ENCODE results near the gene LAMB4. TPM values are rescaled to one million over a fixed set of nuclear protein-coding genes. Genes with fewer than 3 reads are reported as not detected.

LAMB4 gene
- total RNA-seq, 1 experiment from 2014 or later = not detected

GRCh38 chr7:107995184-107996071 is 134.7 kb downstream of the LAMB4 start:
- peak; percentile 95 for DNase-seq (ENCODE audit: low read depth)

GRCh38 chr7:107994421-107995030 is 135.6 kb downstream of the LAMB4 start:
- no peak for DNase-seq (ENCODE audit: low read depth)

DNA sequence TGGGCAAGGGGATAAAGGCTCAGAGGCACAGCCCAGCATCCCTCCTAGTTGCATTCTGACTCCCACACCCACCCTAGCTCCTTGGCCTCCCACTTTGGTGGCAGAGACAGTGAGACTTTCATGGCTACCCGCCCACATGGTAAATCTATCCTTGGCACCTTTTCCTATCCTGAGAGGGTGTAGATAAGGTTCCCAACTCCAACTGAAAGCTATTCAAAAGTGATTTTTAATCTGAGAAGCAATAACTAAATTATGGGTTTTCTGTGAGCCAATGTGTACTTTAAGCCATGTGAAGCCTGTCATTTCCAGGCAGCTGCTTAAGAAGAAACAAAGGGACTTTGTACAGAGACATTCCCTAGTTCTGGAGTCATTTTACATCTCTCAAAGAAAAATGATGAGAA is 136.3 kb downstream of the LAMB4 start:
- DNase-seq (ENCODE audit: low read depth) = no peak

DNA sequence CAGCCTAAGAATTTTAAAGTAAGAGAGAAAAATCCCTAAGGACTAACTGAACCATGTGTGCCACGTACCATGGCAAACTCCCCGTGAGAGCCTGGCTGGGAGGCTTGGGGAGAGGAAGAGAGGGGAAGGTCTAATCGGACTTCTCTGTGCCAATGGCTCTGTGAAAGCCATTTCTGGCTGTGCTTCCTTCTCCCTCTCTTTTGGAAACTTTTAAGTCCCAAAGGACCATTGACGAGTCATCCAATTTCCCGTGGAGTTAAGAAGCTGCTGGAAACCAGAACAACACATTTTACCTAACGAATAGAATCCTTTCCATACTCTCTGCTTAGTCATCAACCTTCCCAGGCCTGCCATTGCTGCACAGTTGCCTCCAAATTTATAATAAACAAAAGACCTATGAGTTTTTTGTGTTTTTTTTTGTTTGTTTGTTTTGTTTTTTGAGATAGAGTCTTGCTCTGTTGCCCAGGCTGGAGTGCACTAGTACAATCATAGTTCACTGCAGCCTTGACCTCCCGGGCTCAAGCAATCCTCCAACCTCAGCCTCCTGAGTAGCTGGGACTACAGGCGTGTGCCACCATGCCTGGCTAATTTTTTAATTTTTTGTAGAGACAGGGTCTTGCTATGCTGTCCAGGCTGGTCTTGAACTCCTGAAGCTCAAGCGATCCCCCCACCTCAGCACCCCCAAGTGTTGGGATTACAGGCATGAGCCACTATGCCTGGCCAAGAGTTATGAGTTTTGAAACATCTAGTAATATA is 140.4 kb downstream of the LAMB4 start:
- DNase-seq (ENCODE audit: low read depth) = peak; percentile 41

DNA sequence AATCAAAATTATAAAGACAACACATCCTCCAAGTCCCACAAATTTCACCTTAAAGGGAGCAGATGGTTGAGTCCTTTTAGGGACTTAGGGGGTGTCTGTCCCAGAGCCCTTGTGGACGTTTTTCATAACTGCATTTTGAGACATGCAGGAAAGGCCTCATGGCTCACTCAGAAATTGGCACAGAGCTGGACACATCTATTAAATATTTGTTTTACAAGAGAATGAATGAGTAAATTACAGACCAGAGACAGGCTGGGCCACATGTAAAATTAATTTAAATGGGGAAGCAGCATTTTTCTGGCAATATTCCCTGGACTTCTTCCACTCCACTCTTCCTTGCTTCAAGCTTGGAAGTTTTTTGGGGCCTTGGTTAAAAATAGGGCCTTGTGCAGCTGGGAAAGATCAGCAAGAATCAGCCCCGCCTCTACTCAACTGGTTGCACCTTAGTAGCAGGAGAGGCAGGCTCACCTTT is 147.2 kb downstream of the LAMB4 start:
- no peak for DNase-seq (ENCODE audit: low read depth)

DNA sequence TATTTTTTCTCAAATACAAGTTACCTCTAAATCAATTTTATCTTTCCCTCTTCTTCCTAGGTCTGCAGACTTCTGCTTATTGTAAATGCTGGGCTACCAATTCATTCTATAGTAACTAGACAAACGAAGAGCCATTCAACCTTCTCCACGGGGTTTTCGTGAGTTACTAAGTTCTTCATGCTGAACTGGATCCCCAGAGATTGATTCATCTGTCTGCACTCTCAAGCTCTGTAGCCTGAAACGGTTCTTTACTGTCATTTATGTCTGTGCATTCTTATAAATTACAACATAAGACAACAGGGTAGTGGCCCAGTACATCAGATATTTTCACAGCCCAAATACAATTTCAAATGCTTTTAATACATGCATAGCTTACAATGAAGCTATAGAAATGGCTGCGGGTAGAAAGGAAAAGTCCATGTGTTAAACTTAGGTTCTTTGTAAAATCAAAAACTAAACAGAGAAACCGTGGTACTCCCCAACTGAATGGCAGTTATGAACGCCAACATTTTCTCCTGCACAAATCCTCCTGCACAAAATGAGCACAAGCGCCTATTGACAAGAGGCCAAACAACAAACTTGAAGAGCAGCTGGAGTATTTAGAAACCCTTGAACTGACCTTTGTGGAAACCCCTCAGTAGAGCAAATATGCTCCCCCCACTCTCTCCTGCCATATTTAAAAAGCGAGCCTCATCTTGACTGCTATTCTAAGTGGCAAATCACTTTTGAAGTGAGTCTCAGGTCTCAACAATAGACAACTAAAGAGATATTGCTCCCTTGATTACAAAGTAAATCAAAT is 147.9 kb downstream of the LAMB4 start:
- no peak for DNase-seq (ENCODE audit: low read depth)

DNA sequence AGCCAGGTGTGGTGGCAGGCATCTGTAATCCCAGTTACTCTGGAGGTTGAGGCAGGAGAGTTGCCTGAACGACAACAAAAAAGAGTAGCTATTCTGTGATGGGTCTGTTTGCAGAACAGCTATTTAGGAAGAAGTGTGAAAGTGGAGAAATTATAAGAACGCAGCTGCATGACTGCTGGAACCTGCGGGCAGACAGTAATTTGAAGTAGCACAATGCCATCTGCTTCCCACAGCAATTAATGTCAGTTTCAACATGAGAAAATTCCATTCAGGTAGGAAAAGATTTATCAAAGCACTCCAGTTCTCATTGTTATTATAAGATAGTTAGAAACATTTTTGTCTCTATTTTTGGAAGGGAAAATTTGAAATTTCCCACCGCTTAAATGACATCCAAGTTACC is 148.7 kb downstream of the LAMB4 start:
- no peak for DNase-seq (ENCODE audit: low read depth)

DNA sequence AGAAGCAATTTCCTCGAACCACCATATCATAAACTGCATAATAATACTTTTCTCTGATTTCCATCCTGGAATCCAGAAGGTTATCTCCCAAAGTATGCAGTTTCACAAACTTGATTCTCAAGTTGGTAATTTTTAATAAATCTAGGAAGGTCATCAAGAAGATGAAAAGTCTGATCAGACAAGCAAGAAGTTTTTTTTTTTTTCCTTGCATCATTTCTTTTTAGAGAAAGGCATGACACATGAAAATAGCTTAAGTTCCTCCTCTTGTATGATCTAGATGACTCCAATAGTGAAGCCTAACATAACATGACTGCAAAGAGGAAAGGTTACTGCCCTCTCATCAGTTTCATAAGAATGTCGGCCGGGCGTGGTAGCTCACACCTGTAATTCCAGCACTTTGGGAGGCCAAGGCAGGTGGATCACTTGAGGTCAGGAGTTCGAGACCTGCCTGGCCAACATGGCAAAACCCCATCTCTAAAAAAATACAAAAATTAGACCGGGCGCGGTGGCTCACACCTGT is 149.4 kb downstream of the LAMB4 start:
- DNase-seq (ENCODE audit: low read depth) = no peak

DNA sequence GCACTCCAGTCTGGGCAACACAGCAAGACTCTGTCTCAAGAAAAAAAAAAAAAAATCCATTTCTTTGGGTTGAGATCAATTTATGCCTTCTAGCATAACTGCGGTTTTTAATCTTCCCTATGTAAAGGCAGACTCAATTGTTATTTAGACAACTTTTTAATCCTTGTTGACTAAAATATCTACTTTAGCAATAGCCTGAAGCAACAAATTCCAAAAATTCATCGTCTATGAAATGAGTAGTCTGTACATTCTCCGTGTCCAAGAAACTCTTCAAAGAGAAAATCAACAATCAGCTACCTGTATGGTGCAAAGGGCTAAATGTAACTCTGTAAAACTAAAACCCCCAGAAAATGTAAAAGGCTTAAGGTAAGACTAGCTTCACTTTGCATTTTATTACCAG is 150.0 kb downstream of the LAMB4 start:
- no peak for DNase-seq (ENCODE audit: low read depth)

- no peak for DNase-seq (ENCODE audit: low read depth)
Observed at GRCh38 chr7:107978815-107979408, 151.2 kb downstream of the LAMB4 start.

DNA sequence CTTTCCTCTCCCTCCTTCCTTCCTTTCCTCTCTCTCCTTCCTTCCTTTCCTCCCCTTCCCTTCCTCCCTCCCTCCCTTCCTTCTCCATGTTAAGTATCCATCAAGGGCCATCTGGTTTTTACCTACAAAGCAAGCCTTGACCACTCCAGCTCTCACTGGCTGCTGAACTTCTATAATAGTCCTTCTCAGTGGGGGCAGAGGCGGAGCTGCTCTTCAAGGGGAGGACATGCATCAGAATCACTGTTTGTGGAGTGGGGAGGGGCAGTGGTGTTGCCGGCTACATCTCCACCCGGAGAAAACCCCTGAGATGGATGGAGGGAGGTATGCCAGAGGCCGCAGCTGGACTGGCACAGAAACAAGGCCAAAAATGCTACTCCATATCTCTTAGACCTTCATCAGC is 153.1 kb downstream of the LAMB4 start:
- no peak for DNase-seq (ENCODE audit: low read depth)

DNA sequence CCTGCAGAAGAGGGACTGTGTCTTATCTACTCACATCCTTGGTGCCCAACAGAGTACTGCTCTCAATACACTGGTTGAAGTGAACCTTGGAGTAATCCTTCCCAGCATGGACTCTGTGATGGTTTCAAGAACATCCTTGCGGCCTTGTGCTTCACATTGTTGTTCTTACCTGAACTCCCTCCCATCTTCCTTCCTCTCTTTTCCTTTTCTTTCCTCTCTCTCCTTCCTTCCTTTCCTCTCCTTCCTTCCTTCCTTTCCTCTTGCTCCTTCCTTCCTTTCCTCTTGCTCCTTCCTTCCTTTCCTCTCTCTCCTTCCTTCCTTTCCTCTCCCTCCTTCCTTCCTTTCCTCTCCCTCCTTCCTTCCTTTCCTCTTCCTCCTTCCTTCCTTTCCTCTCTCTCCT is 153.5 kb downstream of the LAMB4 start:
- DNase-seq (ENCODE audit: low read depth) = no peak

DNA sequence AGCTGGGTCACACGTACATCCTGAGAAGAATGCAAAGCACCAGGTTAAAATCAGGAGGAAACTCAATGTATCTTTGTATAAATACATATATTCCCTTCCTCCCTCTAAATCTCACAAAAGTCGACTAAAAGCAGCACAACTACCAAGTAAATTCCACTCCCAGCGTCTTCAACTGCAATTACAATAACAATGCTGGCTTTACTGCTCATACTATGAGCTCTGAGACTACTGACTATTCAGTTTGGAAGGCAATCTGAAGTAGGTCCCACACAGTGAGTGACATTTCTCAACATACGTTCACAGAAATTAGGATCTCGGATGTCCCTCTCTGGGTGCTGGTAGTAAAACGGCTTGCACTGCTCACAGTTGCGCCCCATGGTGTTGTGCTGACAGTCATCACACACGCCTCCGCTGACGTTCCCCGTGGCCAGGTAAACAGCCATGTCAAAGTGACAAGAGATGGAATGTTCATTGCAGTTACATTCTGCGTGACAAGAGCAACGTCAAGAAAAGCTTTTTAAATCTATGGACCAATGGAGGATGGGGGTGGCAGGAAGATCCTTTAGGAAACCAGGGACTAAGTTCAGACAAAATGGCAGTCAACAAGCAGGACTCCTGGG is 154.7 kb downstream of the LAMB4 start:
- no peak for DNase-seq (ENCODE audit: low read depth)

GRCh38 chr7:107973861-107974260 is 156.3 kb downstream of the LAMB4 start:
- DNase-seq (ENCODE audit: low read depth) = no peak

Other genes starting within 250 kb of the LAMB4 start
- 163 and 168 TPM in 2 replicates for gene DLD, start 239.2 kb downstream of the LAMB4 start, total RNA-seq (2014; rRNA removed; shearing (Covaris generic))
- gene LAMB1, start 127.2 kb downstream of the LAMB4 start, total RNA-seq (2014; rRNA removed; shearing (Covaris generic)) = 157 and 179 TPM in 2 replicates

Measured in Daoy (cell line).